Activated CD8-positive, alpha-beta memory T cell treated with anti-CD3 and anti-CD28 coated beads for 36 hours (primary cell): ENCODE results near the gene VAMP1. TPM values are rescaled to one million over a fixed set of nuclear protein-coding genes. Genes with fewer than 3 reads are reported as not detected.

Experiments
- CTCF ChIA-PET: fragments of 350-600 bp; sonication (Branson Sonifier 250); formaldehyde crosslinking; loops from one replicate; lab custom pipeline; 2021; ENCODE audit warnings: antibody characterized with exemption; lab: Charles Lee
- POLR2A ChIA-PET: fragments of 350-600 bp; sonication (Branson Sonifier 250); formaldehyde crosslinking; loops from one replicate; lab custom pipeline; 2021; ENCODE audit warnings: antibody characterized with exemption; lab: Charles Lee
- total RNA-seq, 2 experiments: library from RNA; stranded (reverse); gene quantifications; one replicate each; pipeline ENCODE4 v1.2.3, GENCODE V29; 2021

The VAMP1 gene
- total RNA-seq, 2 experiments from 2014 or later, result 31.9 to 33.4 TPM

GRCh38 chr12:6460751-6461371 lies 9.6 kb downstream of the VAMP1 start:
- CTCF ChIA-PET, result interaction anchor here (1.6 to 7.7 kb wide), 4 partner anchors 9 to 35 kb away, joined by 4 to 94 read pairs (median 48); partner anchors contain the start of genes CD27, TAPBPL and VAMP1

GRCh38 chr12:6459004-6459337 lies 11.5 kb downstream of the VAMP1 start:
- ChIA-PET POLR2A (interaction anchor here (0.6 to 1.2 kb wide), 4 partner anchors 11 to 34 kb away, joined by 3 to 7 read pairs (median 4); partner anchors contain the start of gene VAMP1), CTCF (interaction anchor here (0.7 to 7.7 kb wide), 3 partner anchors 14 to 35 kb away, joined by 3 to 77 read pairs (median 3); partner anchors contain the start of gene CD27)

More at GRCh38 chr12:6460751-6461371, 9.6 kb downstream of the VAMP1 start:
- POLR2A ChIA-PET, result interaction anchor here (0.9 to 4.4 kb wide), 10 partner anchors 9 to 77 kb away, joined by 3 to 53 read pairs (median 8); partner anchors contain the start of genes CD27, GAPDH, MRPL51 and TAPBPL

- ChIA-PET POLR2A (interaction anchor here (0.6 to 2.1 kb wide), 4 partner anchors 12 to 35 kb away, joined by 4 to 17 read pairs (median 6); partner anchors contain the start of genes CD27 and VAMP1), CTCF (interaction anchor here (0.7 to 1.1 kb wide), 3 partner anchors 24 to 123 kb away, joined by 3 read pairs; no protein-coding TSS in a partner anchor)
Observed at GRCh38 chr12:6458281-6459003, 12.0 kb downstream of the VAMP1 start.

- CTCF ChIA-PET, result interaction anchor here (0.6 to 1.9 kb wide), 6 partner anchors 8 to 122 kb away, joined by 3 to 9 read pairs (median 4); partner anchors contain the start of gene CD27
- POLR2A ChIA-PET, result interaction anchor here (0.6 to 2.1 kb wide), 3 partner anchors 12 to 77 kb away, joined by 5 to 17 read pairs (median 6); partner anchors contain the start of genes CD27 and GAPDH
Observed at GRCh38 chr12:6457220-6457945, 13.1 kb downstream of the VAMP1 start.

- ChIA-PET CTCF (interaction anchor here (0.9 to 3.7 kb wide), 9 partner anchors 8 to 27 kb away, joined by 3 to 19 read pairs (median 4); partner anchors contain the start of gene VAMP1), POLR2A (interaction anchor here (0.6 to 3.9 kb wide), 11 partner anchors 8 to 86 kb away, joined by 3 to 53 read pairs (median 5); partner anchors contain the start of genes GAPDH and VAMP1)
Observed at GRCh38 chr12:6452944-6453630, 17.4 kb downstream of the VAMP1 start.

- CTCF ChIA-PET, result interaction anchor here (0.6 to 3.7 kb wide), 16 partner anchors 8 to 319 kb away, joined by 3 to 19 read pairs (median 4); partner anchors contain the start of gene VAMP1
- POLR2A ChIA-PET, result interaction anchor here (0.6 to 3.9 kb wide), 18 partner anchors 9 to 301 kb away, joined by 3 to 53 read pairs (median 4); partner anchors contain the start of genes GAPDH, MLF2 and VAMP1
Observed at GRCh38 chr12:6452245-6452943, 18.1 kb downstream of the VAMP1 start.

GRCh38 chr12:6451348-6452244 lies 18.9 kb downstream of the VAMP1 start, which contains the start of gene TAPBPL:
Gene TAPBPL, plus strand, starts transcription at chr12:6452042. Its CDS starts 207 bp downstream, at chr12:6452249.
- ChIA-PET CTCF (interaction anchor here (0.6 to 3.7 kb wide), 10 partner anchors 8 to 319 kb away, joined by 3 to 19 read pairs (median 4); partner anchors contain the start of gene VAMP1), POLR2A (interaction anchor here (0.6 to 3.9 kb wide), 19 partner anchors 8 to 302 kb away, joined by 3 to 53 read pairs (median 4); partner anchors contain the start of genes GAPDH, MLF2 and VAMP1)

GRCh38 chr12:6450869-6451347 lies 19.6 kb downstream of the VAMP1 start:
- POLR2A ChIA-PET, result interaction anchor here (0.8 to 3.9 kb wide), 12 partner anchors 8 to 302 kb away, joined by 3 to 53 read pairs (median 5); partner anchors contain the start of genes GAPDH, MLF2 and VAMP1
- CTCF ChIA-PET, result interaction anchor here (1.2 to 3.7 kb wide), 4 partner anchors 11 to 20 kb away, joined by 4 to 19 read pairs (median 8); partner anchors contain the start of gene VAMP1

GRCh38 chr12:6450091-6450868 lies 20.2 kb downstream of the VAMP1 start:
- ChIA-PET CTCF (interaction anchor here (1.0 to 3.7 kb wide), 5 partner anchors 11 to 115 kb away, joined by 3 to 19 read pairs (median 6); no protein-coding TSS in a partner anchor), POLR2A (interaction anchor here (1.1 to 3.9 kb wide), 3 partner anchors 11 to 20 kb away, joined by 3 to 53 read pairs (median 12); partner anchors contain the start of gene VAMP1)

GRCh38 chr12:6444704-6445688 lies 25.5 kb downstream of the VAMP1 start, which contains the start of gene CD27:
Gene CD27, plus strand, starts transcription at chr12:6444955. Its CDS starts 141 bp downstream, at chr12:6445096.
- ChIA-PET CTCF (interaction anchor here (0.9 to 6.7 kb wide), 6 partner anchors 9 to 108 kb away, joined by 3 to 77 read pairs (median 7); no protein-coding TSS in a partner anchor), POLR2A (interaction anchor here (0.6 to 5.0 kb wide), 10 partner anchors 11 to 163 kb away, joined by 3 to 52 read pairs (median 13); partner anchors contain the start of genes GAPDH and VAMP1)

- ChIA-PET POLR2A (interaction anchor here (0.6 to 5.0 kb wide), 14 partner anchors 8 to 172 kb away, joined by 3 to 52 read pairs (median 10); partner anchors contain the start of genes GAPDH, TAPBPL and VAMP1), CTCF (interaction anchor here (0.8 to 6.7 kb wide), 8 partner anchors 8 to 107 kb away, joined by 3 to 77 read pairs (median 7); no protein-coding TSS in a partner anchor)
Observed at GRCh38 chr12:6444031-6444430, 26.4 kb downstream of the VAMP1 start.

GRCh38 chr12:6443361-6443983 lies 27.0 kb downstream of the VAMP1 start:
- CTCF ChIA-PET, result interaction anchor here (0.8 to 6.7 kb wide), 10 partner anchors 8 to 107 kb away, joined by 3 to 77 read pairs (median 5); partner anchors contain the start of genes TAPBPL and VAMP1

More at GRCh38 chr12:6443361-6443983, 27.0 kb downstream of the VAMP1 start:
- POLR2A ChIA-PET, result interaction anchor here (0.6 to 5.0 kb wide), 13 partner anchors 9 to 171 kb away, joined by 3 to 52 read pairs (median 8); partner anchors contain the start of genes GAPDH, TAPBPL and VAMP1
